ENCODE data around the gene P2RY2. TPM values are rescaled to one million over a fixed set of nuclear protein-coding genes. Genes with fewer than 3 reads are reported as not detected.
A peak's percentile ranks its signal among the peaks of the same experiment; 100 is the strongest.

Gene P2RY2
- total and polyA plus RNA-seq, 12 donors, result 7.1 to 37.5 (median 11.1) TPM

GRCh38 chr11:73248526-73249185, 30.6 kb downstream of the P2RY2 start:
- TF ChIP-seq, protein P1, sequence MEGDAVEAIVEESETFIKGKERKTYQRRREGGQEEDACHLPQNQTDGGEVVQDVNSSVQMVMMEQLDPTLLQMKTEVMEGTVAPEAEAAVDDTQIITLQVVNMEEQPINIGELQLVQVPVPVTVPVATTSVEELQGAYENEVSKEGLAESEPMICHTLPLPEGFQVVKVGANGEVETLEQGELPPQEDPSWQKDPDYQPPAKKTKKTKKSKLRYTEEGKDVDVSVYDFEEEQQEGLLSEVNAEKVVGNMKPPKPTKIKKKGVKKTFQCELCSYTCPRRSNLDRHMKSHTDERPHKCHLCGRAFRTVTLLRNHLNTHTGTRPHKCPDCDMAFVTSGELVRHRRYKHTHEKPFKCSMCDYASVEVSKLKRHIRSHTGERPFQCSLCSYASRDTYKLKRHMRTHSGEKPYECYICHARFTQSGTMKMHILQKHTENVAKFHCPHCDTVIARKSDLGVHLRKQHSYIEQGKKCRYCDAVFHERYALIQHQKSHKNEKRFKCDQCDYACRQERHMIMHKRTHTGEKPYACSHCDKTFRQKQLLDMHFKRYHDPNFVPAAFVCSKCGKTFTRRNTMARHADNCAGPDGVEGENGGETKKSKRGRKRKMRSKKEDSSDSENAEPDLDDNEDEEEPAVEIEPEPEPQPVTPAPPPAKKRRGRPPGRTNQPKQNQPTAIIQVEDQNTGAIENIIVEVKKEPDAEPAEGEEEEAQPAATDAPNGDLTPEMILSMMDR (IDR thresholded peaks at IDR 0.05), result no peak
- Histone ChIP-seq H3K4me1 (peaks cover 0 to 8% (median 0%) of the 10 kb centered on the region in 9 donors), H3K27ac (no peak overlapping the region), H3K4me3 (no peak overlapping the region), H3K27me3 (no peaks in the 10 kb centered on the region), H3K9me3 (no peaks in the 10 kb centered on the region), H3K36me3 (no peaks in the 10 kb centered on the region)
- no peak for ATAC-seq
- intact Hi-C loops (cut with DNase I), result loop anchor here in 3 of 10 donors (5.0 to 10.0 kb wide), 2 partner anchors 324 to 421 kb away; no protein-coding TSS in a partner anchor
- no peak for DNase-seq
- 77 to 94% methylated on average over 3 of the region's 3 CpGs for WGBS, 2 donors

DNA sequence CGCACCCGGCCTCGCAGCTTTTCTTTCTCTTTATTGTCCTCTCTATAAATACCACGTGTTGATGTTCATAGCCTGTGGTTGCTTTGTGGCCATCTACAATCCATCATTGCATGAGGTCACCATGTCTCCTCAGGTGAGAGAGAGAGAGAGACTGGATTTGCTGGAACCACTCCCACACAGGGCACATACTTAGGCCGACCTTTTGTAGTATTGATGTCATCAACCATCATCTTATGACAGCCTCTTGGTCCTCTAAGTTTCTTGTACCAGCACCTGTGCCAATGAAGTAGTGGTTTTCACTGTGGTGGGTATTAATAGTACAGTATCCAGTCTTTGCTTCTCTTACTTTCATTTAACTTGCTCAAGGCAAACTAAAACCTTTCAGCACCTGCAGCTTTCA, 31.2 kb downstream of the P2RY2 start:
- H3K27me3 ChIP-seq, result no peaks in the 10 kb centered on the region
- peaks cover 0 to 8% (median 0%) of the 10 kb centered on the region in 9 donors for H3K4me1 ChIP-seq
- no peak overlapping the region for H3K4me3 ChIP-seq
- peak in 2 of 8 donors; percentile 18 to 37 for ATAC-seq
- H3K36me3 ChIP-seq, result no peaks in the 10 kb centered on the region
- 81 to 83% methylated on average over 5 of the region's 5 CpGs for WGBS, 2 donors
- TF ChIP-seq, protein P1 (IDR thresholded peaks at IDR 0.05), result no peak
- no peaks in the 10 kb centered on the region for H3K9me3 ChIP-seq
- H3K27ac ChIP-seq, result no peak overlapping the region
- intact Hi-C loops (cut with DNase I), result loop anchor here in 3 of 10 donors (5.0 to 10.0 kb wide), 2 partner anchors 325 to 422 kb away; no protein-coding TSS in a partner anchor
- DNase-seq, result no peak

GRCh38 chr11:73249853-73250783, 32.0 kb downstream of the P2RY2 start:
- peaks cover 0 to 8% (median 0%) of the 10 kb centered on the region in 9 donors for H3K4me1 ChIP-seq
- no peaks in the 10 kb centered on the region for H3K27me3 ChIP-seq
- no peak overlapping the region for H3K4me3 ChIP-seq
- WGBS, 2 donors, result 95% methylated on average over 11 of the region's 11 CpGs
- H3K9me3 ChIP-seq, result no peaks in the 10 kb centered on the region
- TF ChIP-seq, protein P1 (IDR thresholded peaks at IDR 0.05), result no peak
- no peaks in the 10 kb centered on the region for H3K36me3 ChIP-seq
- ATAC-seq (no peak), DNase-seq (no peak)
- no peak overlapping the region for H3K27ac ChIP-seq
- intact Hi-C loops (cut with DNase I), result loop anchor here in 3 of 10 donors (5.0 to 10.0 kb wide), 2 partner anchors 325 to 423 kb away; no protein-coding TSS in a partner anchor

GRCh38 chr11:73252577-73253191, 34.6 kb downstream of the P2RY2 start:
- TF ChIP-seq, protein P1 (IDR thresholded peaks at IDR 0.05), result no peak
- Histone ChIP-seq H3K27ac (no peak overlapping the region), H3K9me3 (no peaks in the 10 kb centered on the region), H3K36me3 (no peaks in the 10 kb centered on the region), H3K4me3 (no peak overlapping the region), H3K27me3 (no peaks in the 10 kb centered on the region), H3K4me1 (peaks cover 3 to 9% (median 5%) of the 10 kb centered on the region in 9 donors)
- DNase-seq (no peak), ATAC-seq (no peak)
- intact Hi-C loops (cut with DNase I), result no loop called here
- WGBS, 2 donors, result 59 to 79% methylated on average over 4 of the region's 4 CpGs
